NCI-H2196 (cell line): ENCODE data around the gene MAN1C1.
"Not testable (repeated sequence)": the region's sequence is repeated elsewhere in the genome, so short reads cannot be mapped to it uniquely, and the experiment has no call there.

Source experiments
- DNase-seq: peaks from one replicate; lab custom pipeline; 2025; ENCODE audit not compliant: unreplicated experiment; lab: John Stamatoyannopoulos, UW

The MAN1C1 gene

GRCh38 chr1:25734991-25735390, 118.4 kb downstream of the MAN1C1 start:
- not testable (repeated sequence) for DNase-seq

- DNase-seq: no peak
Measured at GRCh38 chr1:25735956-25736529, 119.5 kb downstream of the MAN1C1 start.

- no peak for DNase-seq
Measured at GRCh38 chr1:25737130-25737529, 120.5 kb downstream of the MAN1C1 start.

GRCh38 chr1:25738499-25738898, 121.9 kb downstream of the MAN1C1 start:
- no peak for DNase-seq

- DNase-seq: no peak
Measured at GRCh38 chr1:25739341-25739740, 122.8 kb downstream of the MAN1C1 start.

GRCh38 chr1:25740071-25740470, 123.5 kb downstream of the MAN1C1 start:
- no peak for DNase-seq

GRCh38 chr1:25742316-25742715, 125.7 kb downstream of the MAN1C1 start:
- no peak for DNase-seq

- DNase-seq: peak; percentile 94
Measured at GRCh38 chr1:25743164-25744139, 126.9 kb downstream of the MAN1C1 start.

- DNase-seq: peak; percentile 74
Measured at GRCh38 chr1:25744140-25744581, 127.6 kb downstream of the MAN1C1 start.

- no peak for DNase-seq
Measured at GRCh38 chr1:25744636-25745425, 128.2 kb downstream of the MAN1C1 start.

- DNase-seq: no peak
Measured at GRCh38 chr1:25746299-25747045, 129.9 kb downstream of the MAN1C1 start.

- DNase-seq: no peak
Measured at GRCh38 chr1:25747046-25747719, 130.6 kb downstream of the MAN1C1 start.

- peak; percentile 24 for DNase-seq
Measured at GRCh38 chr1:25748531-25749205, 132.1 kb downstream of the MAN1C1 start.

GRCh38 chr1:25750923-25751605, 134.5 kb downstream of the MAN1C1 start:
- no peak for DNase-seq

- no peak for DNase-seq
Measured at GRCh38 chr1:25754470-25755181, 138.0 kb downstream of the MAN1C1 start.

GRCh38 chr1:25755475-25756125, 139.0 kb downstream of the MAN1C1 start:
- DNase-seq: no peak

- DNase-seq: no peak
Measured at GRCh38 chr1:25756215-25756614, 139.6 kb downstream of the MAN1C1 start.
